GM12874 (cell line): ENCODE results near the gene COX5A.
A peak's percentile ranks its signal among the peaks of the same experiment; 100 is the strongest.

ENCODE experiments used
- CTCF ChIP-seq: IDR thresholded peaks from 2 replicates; pipeline ENCODE4 v1.5.1; 2011; ENCODE audit warnings: low read depth, mild to moderate bottlenecking, control low read depth, low read length, moderate library complexity; ENCODE audit not compliant: insufficient read depth

Gene COX5A

GRCh38 chr15:74959586-74959939, 21.7 kb upstream of the COX5A start:
- no peak for TF ChIP-seq CTCF

- TF ChIP-seq CTCF, result no peak
Observed at GRCh38 chr15:74958908-74959585, 21.2 kb upstream of the COX5A start.

GRCh38 chr15:74958320-74958907, 20.5 kb upstream of the COX5A start:
- no peak for TF ChIP-seq CTCF

GRCh38 chr15:74957476-74958035, 19.7 kb upstream of the COX5A start:
- TF ChIP-seq CTCF, result no peak

DNA sequence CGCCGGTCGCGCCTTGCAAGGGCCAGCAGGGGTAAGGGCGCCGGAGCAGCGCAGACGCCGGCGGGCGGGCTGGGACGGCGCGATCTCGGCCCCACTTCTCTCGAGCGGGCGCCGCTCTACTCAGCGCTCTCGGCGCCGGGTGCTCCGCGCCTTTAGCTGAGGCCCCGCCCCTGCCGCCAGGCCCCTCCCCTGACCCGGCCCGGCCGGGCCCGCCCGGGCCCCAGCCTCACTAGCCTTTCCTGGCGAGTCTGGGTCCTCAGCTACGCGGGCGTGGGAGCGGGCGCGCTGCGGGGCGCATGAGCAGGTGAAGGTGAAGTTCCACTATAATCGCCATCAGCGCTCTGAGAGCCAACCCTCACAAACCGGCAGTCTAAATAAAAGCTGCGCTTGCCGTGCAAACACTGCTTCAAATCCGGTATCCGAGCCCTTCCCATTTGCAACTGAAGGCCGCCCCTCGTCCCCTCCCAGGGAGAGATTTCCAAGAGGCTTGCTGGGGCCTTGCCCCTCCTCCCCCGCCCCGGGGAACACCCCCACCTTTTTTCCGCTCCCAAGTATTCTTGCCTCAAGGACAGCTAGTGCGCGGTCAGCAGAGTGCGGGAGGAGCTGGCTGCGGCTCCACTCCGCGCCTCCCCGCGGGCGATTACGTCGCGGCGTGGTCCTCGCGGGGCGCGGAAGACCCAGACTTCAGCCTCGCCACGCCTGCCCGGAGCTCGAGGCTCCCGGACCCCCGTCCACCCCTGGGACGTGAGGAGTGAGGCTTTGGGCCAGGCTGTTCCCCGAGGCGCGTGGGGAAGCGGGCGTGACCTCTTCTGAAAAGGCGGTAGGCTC, 19.0 kb upstream of the COX5A start, which contains the start of gene RPP25:
Gene RPP25 (minus strand): TSS at position 125 of the 828 bp plus-strand sequence. CDS start 189 bp downstream, outside the sequence.
- no peak for TF ChIP-seq CTCF

- TF ChIP-seq CTCF, result peak; percentile 74
Observed at GRCh38 chr15:74955796-74956647, 18.1 kb upstream of the COX5A start.
